Muscle of leg (tissue), 11 donors: ENCODE measurements around the gene GPR65. TPM values are rescaled to one million over a fixed set of nuclear protein-coding genes. Genes with fewer than 3 reads are reported as not detected.

Source experiments
- DNase-seq: peaks from one replicate; pipeline ENCODE4 v3.0.0; 2013
- H3K27ac ChIP-seq: one replicate; pipeline ENCODE4 v1.5.1; 2013; ENCODE audit warnings: mild to moderate bottlenecking, low read length, control low read depth
- H3K27me3 ChIP-seq: one replicate; pipeline ENCODE4 v1.6.1; 2013; ENCODE audit warnings: low read length; ENCODE audit not compliant: control insufficient read depth, insufficient read depth
- H3K36me3 ChIP-seq: one replicate; pipeline ENCODE4 v1.6.1; 2013; ENCODE audit warnings: low read length; ENCODE audit not compliant: control insufficient read depth, insufficient read depth
- H3K4me1 ChIP-seq: one replicate; pipeline ENCODE4 v1.6.1; 2013; ENCODE audit warnings: low read length; ENCODE audit not compliant: control insufficient read depth, insufficient read depth
- H3K4me3 ChIP-seq: one replicate; pipeline ENCODE4 v1.5.1; 2013; ENCODE audit warnings: low read length, control low read depth
- H3K9me3 ChIP-seq: replicated peaks from 2 replicates; pipeline ENCODE4 v1.6.1; 2013; ENCODE audit warnings: low read depth, low read length; ENCODE audit not compliant: control insufficient read depth
- WGBS: methylation state at CpG from one replicate; pipeline ENCODE4 v1.1.5; 2013; ENCODE audit warnings: missing lambda C conversion rate; ENCODE audit not compliant: insufficient coverage; 5-methylcytosine and 5-hydroxymethylcytosine counted together
- polyA plus RNA-seq, 8 donors: library from polyadenylated mRNA; unstranded; fragments of 120-200 nt; gene quantifications; one replicate each; pipeline versions ENCODE4 v1.2.1 to v1.2.3, GENCODE V29; 2013; ENCODE audit warnings: inconsistent platforms in 1 of 8, low replicate concordance in 1 of 8; ENCODE audit not compliant: insufficient read length in 8 of 8, insufficient read depth in 1 of 8
- total RNA-seq: library from RNA; stranded (reverse); fragments of 120-200 nt; gene quantifications from one replicate; pipeline ENCODE4 v1.2.4, GENCODE V29; 2013

The GPR65 gene
- total and polyA plus RNA-seq, 9 donors = 0.28 to 0.60 (median 0.52) TPM

- no peak overlapping the region for H3K4me3 ChIP-seq
- WGBS = no CpG with 5 or more reads among the region's 2 CpGs
- no peaks in the 10 kb centered on the region for H3K27me3 ChIP-seq
- DNase-seq = no peak
- no peaks in the 10 kb centered on the region for H3K36me3 ChIP-seq
- H3K9me3 ChIP-seq = no peaks in the 10 kb centered on the region
- no peak overlapping the region for H3K27ac ChIP-seq
- no peaks in the 10 kb centered on the region for H3K4me1 ChIP-seq
Observed at GRCh38 chr14:88034076-88034475, 29.1 kb downstream of the GPR65 start.

GRCh38 chr14:88036422-88036821, 31.5 kb downstream of the GPR65 start:
- 74% methylated on average over 2 of the region's 2 CpGs for WGBS
- no peak for DNase-seq
- H3K27me3 ChIP-seq = no peaks in the 10 kb centered on the region
- no peaks in the 10 kb centered on the region for H3K4me1 ChIP-seq
- H3K36me3 ChIP-seq = no peaks in the 10 kb centered on the region
- H3K27ac ChIP-seq = no peak overlapping the region
- no peak overlapping the region for H3K4me3 ChIP-seq
- H3K9me3 ChIP-seq = no peaks in the 10 kb centered on the region

DNA sequence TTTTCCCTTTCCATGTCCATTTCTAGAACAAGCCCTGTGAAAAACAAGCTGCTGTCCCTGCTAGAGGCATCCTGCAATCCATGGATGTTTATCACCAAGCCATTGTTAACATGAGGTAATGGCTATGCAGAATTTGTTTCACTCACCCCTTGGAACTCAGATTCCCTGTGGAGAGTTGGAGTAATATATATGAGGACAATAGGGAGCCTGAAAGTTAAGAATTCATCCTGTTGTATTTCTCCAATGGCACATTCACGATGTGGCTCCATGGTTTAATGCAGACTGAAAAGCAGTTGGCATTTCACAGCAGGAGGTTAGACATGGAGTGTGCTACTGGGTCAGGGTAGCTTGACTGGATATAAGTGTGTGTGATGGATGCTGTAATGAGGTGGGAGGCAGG, 32.4 kb downstream of the GPR65 start:
- Histone ChIP-seq H3K27ac (no peak overlapping the region), H3K4me3 (no peak overlapping the region), H3K27me3 (no peaks in the 10 kb centered on the region), H3K36me3 (no peaks in the 10 kb centered on the region), H3K9me3 (no peaks in the 10 kb centered on the region), H3K4me1 (no peaks in the 10 kb centered on the region)
- 62% methylated on average over 1 of the region's 1 CpG for WGBS
- no peak for DNase-seq

DNA sequence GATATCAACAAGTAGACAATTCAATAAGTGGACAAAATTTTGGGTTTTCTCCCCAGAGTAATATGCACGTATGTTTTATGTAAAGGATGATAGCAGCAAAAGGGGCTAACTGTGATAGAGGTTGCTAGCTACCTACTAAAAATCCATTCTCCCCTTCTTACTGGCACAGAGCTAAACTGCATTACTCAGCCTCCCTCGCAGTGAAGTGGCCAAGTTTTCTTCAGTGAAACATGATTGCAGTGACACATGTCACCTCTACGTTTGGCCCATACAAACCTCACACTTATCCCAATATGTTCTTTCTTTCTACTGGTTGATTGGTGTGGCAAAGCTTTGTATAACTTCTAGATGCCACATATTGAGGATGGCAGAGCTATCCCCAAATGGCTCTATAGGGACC, 34.3 kb downstream of the GPR65 start:
- WGBS = 80% methylated on average over 1 of the region's 3 CpGs
- no peak overlapping the region for H3K27ac ChIP-seq
- H3K4me3 ChIP-seq = no peak overlapping the region
- H3K4me1 ChIP-seq = no peaks in the 10 kb centered on the region
- H3K9me3 ChIP-seq = no peaks in the 10 kb centered on the region
- H3K36me3 ChIP-seq = no peaks in the 10 kb centered on the region
- H3K27me3 ChIP-seq = no peaks in the 10 kb centered on the region
- no peak for DNase-seq

DNA sequence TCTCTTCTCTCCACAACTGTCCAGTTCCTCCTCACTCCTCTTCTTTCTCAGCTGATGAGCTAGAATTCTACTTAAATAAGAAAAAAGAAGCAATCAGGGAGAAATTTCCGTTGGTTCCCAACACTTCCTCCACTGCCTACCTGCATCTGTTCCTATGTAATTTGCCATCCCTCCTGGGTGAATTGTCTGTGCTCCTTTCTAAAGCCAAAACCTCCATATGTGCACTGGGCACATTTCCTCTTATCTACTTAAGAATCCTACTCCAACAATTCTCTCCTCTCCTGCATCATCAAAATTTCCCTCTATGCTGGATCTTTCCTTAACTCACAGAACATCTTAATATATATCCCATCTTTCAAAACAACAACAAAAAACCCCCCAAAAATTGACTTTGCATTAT, 35.2 kb downstream of the GPR65 start:
- no peak overlapping the region for H3K4me3 ChIP-seq
- H3K27ac ChIP-seq = no peak overlapping the region
- 67% methylated on average over 1 of the region's 1 CpG for WGBS
- no peaks in the 10 kb centered on the region for H3K27me3 ChIP-seq
- DNase-seq = no peak
- no peaks in the 10 kb centered on the region for H3K36me3 ChIP-seq
- no peaks in the 10 kb centered on the region for H3K4me1 ChIP-seq
- H3K9me3 ChIP-seq = no peaks in the 10 kb centered on the region

DNA sequence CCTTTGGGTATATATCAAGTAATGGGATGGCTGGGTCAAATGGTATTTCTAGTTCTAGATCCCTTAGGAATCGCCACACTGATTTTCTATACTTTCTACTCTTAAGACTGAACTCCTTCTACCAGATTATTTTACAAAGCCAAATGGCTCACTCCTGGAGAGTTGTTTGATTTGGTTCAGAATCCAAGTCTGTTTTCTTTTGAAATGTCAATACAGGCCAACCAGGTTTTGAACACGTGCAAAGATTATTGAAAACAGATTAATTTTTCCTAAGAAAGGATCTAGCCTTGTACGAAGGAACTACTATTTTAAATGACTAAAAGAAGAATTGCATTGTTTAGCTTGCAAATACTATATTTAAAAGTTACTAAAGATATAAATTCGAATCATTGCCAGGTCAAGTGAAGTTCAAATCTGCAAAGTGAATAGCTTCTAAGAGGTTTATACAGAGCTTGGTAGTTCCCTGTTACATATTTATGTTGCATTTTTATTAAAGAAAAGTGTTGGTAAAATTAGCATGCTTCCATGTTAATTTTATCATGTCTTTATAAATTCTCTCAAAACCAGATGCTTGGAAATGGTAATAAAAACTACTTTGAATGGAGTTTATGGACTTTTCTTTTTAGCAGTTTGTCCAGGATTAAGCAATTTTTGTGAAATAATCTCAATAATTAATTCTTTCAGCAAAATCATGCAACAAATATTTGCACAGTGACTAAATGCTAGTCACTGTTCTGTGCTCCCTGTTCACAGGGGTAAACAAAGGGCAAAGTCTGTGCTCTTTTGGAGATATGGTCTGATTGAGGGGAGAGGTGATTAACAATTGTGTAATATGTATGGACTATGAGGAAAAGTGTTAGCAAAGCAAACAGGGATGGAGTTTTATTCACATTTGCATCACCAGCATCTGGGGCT, 38.9 kb downstream of the GPR65 start:
- no peaks in the 10 kb centered on the region for H3K36me3 ChIP-seq
- no peaks in the 10 kb centered on the region for H3K4me1 ChIP-seq
- no peak overlapping the region for H3K4me3 ChIP-seq
- no peak overlapping the region for H3K27ac ChIP-seq
- no peaks in the 10 kb centered on the region for H3K27me3 ChIP-seq
- no peak for DNase-seq
- WGBS = no CpG with 5 or more reads among the region's 4 CpGs
- no peaks in the 10 kb centered on the region for H3K9me3 ChIP-seq

- Histone ChIP-seq H3K9me3 (no peaks in the 10 kb centered on the region), H3K4me1 (no peaks in the 10 kb centered on the region), H3K4me3 (no peak overlapping the region), H3K27me3 (no peaks in the 10 kb centered on the region), H3K27ac (no peak overlapping the region), H3K36me3 (no peaks in the 10 kb centered on the region)
- DNase-seq = no peak
- no CpG with 5 or more reads among the region's 1 CpG for WGBS
Observed at GRCh38 chr14:88044444-88044758, 39.5 kb downstream of the GPR65 start.

GRCh38 chr14:88044776-88045446, 40.0 kb downstream of the GPR65 start:
- Histone ChIP-seq H3K4me3 (no peak overlapping the region), H3K36me3 (no peaks in the 10 kb centered on the region), H3K9me3 (no peaks in the 10 kb centered on the region), H3K4me1 (no peaks in the 10 kb centered on the region), H3K27me3 (no peaks in the 10 kb centered on the region), H3K27ac (no peak overlapping the region)
- DNase-seq = peak; percentile 12
- no CpG with 5 or more reads among the region's 4 CpGs for WGBS

DNA sequence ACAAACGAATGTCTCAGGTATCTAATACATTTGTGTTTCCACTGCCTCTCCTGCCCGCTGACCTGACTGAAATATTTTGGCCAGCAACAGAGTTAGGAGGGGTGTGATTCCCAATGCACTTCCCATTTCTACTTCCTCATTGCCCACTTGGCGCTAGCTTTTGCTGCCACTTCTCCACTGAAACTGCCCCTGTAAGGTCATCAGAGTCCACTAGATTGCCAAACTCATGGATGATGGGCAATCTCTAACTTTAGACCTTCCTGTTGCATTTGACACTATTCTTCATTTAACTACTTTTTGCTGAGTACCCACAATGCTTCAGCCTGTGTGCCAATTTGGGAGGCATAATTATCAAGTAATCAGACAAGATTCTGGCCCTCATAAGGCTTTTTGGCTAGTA, 40.8 kb downstream of the GPR65 start:
- WGBS = 92% methylated on average over 1 of the region's 3 CpGs
- H3K9me3 ChIP-seq = no peaks in the 10 kb centered on the region
- no peaks in the 10 kb centered on the region for H3K4me1 ChIP-seq
- H3K27ac ChIP-seq = no peak overlapping the region
- no peaks in the 10 kb centered on the region for H3K36me3 ChIP-seq
- peak; percentile 74 for DNase-seq
- no peak overlapping the region for H3K4me3 ChIP-seq
- no peaks in the 10 kb centered on the region for H3K27me3 ChIP-seq

DNA sequence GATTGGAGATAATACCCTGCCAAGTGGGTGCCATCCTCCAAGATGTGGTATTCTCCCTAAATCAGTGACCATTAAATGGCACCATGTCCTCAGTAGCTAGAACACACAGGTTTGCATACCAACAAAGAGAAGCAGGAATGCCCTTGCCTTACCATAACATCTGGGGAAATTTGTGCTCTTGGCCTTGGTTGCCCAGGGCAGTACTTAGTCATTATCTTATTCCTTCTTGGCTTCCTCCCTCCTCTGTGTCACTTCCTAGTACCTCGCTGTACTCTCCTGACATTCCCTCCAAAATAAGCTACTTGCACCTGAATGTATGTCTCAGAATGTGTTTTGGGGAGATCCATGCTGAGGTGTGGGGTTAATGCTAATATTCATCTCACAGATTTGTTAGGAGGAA, 43.4 kb downstream of the GPR65 start:
- Histone ChIP-seq H3K27ac (no peak overlapping the region), H3K36me3 (no peaks in the 10 kb centered on the region), H3K4me1 (no peaks in the 10 kb centered on the region), H3K9me3 (no peaks in the 10 kb centered on the region), H3K27me3 (no peaks in the 10 kb centered on the region), H3K4me3 (no peak overlapping the region)
- no peak for DNase-seq
- WGBS = no CpG with 5 or more reads among the region's 1 CpG
